H4 (cell line): ENCODE data around the gene PITPNC1. TPM values are rescaled to one million over a fixed set of nuclear protein-coding genes. Genes with fewer than 3 reads are reported as not detected.
"Not testable (repeated sequence)": the region's sequence is repeated elsewhere in the genome, so short reads cannot be mapped to it uniquely, and the experiment has no call there.

Experiments used
- DNase-seq: peaks from one replicate; pipeline ENCODE4 v3.0.0-alpha.2; 2015; ENCODE audit warnings: low spot score
- total RNA-seq: library from RNA; depleted of rRNA; stranded (reverse); fragments of >200 nt; shearing (Covaris generic); gene quantifications from 2 replicates; pipeline ENCODE4 v1.2.3, GENCODE V29; 2014

PITPNC1 gene
- total RNA-seq, 1 experiment from 2014 or later: 6.3 TPM

DNA sequence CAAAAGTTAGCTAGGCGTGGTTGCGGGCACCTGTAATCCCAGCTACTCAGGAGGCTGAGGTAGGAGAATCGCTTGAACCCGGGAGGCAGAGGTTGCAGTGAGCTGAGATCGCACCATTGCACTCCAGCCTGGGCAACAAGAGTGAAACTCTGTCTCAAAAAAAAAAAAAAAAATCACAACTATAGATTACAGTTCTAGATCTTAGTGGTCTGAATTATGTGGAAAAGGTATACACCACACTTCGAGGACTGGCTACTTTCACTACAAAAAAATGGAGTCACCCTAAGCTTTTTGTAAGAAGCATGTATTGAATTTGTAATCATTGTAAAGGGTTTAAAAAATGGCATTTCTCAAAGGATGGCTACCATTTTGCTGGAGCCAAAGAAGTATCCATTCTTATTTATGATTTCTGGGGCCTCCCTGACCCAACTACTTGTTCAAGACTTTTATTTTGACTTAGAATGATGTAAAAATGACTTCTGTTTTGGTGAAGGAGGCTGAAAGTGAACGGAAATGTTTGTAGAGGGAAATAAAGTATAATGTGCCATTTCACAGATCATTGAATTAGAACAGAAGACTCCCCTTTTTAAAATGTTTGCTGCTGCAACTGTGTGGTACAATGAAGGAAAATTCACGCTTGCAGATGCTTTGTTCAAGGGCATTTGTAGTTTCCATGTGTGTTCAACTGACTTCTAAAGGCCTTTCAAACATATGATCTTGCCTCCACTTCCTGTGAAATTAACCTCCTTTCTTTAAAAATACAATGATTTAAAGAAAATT lies 303.6 kb downstream of the PITPNC1 start:
- DNase-seq: no peak

DNA sequence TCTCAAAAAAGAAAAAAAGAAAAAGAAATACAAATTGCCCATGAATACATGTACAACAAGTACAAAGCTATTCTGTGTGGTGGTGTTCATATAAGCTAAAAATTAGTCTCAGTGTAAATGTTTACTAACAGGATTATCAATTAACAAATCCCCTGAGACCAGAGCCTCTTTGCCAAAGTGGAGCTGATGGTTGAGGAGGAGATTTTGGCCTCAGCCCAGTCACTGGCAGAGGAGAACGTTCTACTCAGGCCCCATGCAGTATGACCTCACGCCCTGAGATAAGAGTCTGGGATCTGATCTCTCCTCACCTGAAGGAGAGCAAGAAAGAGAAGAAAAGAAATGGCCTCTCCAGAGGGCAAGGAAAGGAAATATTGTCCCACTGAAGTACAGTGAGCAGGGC lies 305.1 kb downstream of the PITPNC1 start:
- DNase-seq: no peak

DNA sequence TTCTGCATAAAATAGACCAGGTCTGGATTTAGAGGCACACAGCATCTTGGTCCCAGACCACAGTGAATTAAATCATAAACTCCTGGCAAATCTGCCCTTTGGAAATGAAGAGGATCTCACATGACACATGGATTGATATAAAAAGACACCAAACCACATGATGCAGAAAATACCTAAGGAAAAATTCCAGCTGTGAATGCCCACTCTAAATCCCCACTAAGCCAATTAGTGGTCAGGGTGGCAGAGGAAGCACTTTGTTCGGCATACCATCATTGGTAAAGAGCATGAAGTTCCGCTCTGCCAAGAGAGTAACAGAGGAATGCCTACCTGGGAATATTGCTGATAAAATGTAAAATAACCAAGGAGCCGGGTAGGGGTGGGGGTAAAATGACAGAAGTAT lies 308.3 kb downstream of the PITPNC1 start:
- no peak for DNase-seq

- no peak for DNase-seq
These were observed 309.2 kb downstream of the PITPNC1 start for GRCh38 chr17:67686241-67686640.

GRCh38 chr17:67687511-67687910 lies 310.4 kb downstream of the PITPNC1 start:
- no peak for DNase-seq

- DNase-seq: peak; percentile 51
These were observed 312.6 kb downstream of the PITPNC1 start for GRCh38 chr17:67689534-67690177.

- DNase-seq: no peak
These were observed 316.7 kb downstream of the PITPNC1 start for GRCh38 chr17:67693811-67694210.

DNA sequence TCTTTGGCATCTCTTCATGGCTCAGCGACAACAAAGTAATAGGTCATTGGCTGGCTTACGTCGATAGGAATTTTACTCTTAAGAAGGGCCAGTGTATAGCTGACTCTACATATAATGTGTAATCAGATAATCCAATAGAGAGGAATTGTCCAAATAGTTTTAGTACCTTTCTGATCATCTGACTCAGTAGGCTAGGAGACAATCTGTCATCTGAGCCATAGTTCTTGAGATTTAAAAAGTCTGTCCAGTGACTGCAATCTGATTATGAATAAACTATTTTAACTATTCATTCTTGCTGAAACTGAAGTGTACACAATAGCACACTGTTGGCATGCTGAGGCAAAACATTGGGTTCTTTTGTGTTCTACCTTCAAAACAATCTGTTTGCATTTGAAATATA lies 319.3 kb downstream of the PITPNC1 start:
- no peak for DNase-seq

DNA sequence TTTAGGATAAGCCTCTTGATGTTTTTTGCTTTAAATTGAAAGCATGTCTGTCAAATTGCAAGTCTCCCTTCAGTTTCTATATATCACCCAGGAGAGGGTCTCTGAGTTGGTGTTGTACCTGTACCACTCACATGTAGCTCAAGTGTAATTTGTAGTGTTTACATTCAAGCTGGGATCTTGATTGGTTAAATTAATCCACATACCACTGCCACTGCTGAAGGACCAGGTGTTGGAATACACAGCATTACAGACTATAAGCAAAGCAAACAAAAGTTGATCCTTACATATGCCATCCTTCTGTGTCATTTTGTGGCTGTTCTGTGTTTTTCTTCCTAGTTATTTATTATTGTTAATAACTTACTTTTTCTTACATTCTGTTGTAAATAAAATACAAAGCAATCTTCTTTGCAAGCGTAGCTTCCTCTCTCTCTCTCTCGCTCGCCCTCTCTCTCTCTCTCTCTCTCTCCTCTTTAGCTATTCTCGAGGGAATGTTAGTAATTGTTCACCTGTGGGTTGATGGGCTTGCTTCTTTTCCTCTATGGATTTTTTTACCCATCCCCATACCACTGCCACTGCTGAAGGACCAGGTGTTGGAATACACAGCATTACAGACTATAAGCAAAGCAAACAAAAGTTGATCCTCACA lies 319.9 kb downstream of the PITPNC1 start:
- no peak for DNase-seq

GRCh38 chr17:67700037-67700724 lies 323.1 kb downstream of the PITPNC1 start:
- DNase-seq: no peak

- DNase-seq: no peak
These were observed 323.6 kb downstream of the PITPNC1 start for GRCh38 chr17:67700725-67701119.

GRCh38 chr17:67702861-67703260 lies 325.8 kb downstream of the PITPNC1 start:
- DNase-seq: not testable (repeated sequence)

DNA sequence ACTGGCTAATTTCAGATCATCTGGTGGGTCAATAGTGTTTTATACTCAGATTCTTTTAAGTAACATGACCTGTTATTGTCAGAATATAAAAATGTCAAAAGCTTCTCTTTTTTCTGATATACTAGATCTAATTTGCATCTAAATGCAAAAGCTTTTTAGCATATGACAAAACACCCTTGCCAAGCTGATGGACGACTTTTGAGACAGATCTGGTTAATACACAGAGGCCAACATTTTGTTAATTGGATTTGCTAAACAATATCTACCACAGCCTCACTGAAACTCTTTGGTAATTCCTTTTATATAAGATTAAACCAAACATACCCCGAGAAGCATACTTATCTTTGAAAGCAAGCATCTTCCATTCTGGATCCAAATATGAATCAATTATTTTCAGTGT lies 330.4 kb downstream of the PITPNC1 start:
- no peak for DNase-seq

- no peak for DNase-seq
These were observed 331.3 kb downstream of the PITPNC1 start for GRCh38 chr17:67708378-67708777.

GRCh38 chr17:67711916-67712315 lies 334.8 kb downstream of the PITPNC1 start:
- DNase-seq: no peak

- no peak for DNase-seq
These were observed 335.3 kb downstream of the PITPNC1 start for GRCh38 chr17:67712375-67712774.

GRCh38 chr17:67713169-67713568 lies 336.1 kb downstream of the PITPNC1 start:
- no peak for DNase-seq

DNA sequence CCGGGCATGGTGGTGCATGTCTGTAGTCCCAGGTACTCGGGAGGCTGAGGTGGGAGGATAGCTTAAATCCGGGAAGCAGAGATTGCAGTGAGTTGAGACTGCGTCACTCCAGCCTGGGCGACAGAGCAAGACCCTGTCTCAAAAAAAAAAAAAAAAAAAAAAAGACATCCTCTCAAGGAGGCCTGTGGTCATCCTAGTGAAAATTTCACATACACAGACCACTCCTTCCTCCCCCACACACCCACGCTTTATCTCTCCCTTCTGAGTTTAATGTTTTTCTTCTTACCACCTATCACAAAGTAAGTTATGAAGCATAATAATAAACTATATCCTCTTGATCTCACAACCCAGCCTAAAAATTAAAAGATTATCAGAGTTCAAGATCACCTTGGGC lies 339.3 kb downstream of the PITPNC1 start:
- DNase-seq: no peak

DNA sequence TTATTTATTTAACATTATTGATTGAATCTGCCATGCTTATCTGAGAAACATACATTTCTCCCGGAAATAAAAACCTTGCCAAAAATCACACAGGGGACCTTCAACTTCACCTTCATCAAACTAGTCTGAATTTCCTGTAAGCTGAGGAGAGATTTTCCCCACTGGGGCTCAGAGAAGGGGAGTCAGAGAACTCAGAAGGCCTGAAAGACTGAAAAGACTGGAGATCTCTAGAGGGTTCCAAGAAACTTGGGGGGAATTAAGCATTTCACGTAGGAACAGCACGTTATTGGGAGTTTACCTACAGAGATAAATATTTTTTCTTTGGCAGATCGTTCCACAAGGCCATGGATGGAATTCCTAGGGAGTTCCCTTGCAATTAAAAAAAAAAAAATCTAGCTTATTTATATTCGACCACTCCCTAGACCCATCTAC lies 340.1 kb downstream of the PITPNC1 start:
- no peak for DNase-seq

GRCh38 chr17:67717624-67718324 lies 340.7 kb downstream of the PITPNC1 start, which contains the start of gene NOL11:
Gene NOL11, plus strand, starts transcription at chr17:67717936. Its CDS starts 12 bp downstream, at chr17:67717948.
- DNase-seq: peak; percentile 98

GRCh38 chr17:67718325-67718941 lies 341.4 kb downstream of the PITPNC1 start:
- no peak for DNase-seq
